Lung (tissue), 16 donors: ENCODE data around the gene TEX13B. TPM values are rescaled to one million over a fixed set of nuclear protein-coding genes. Genes with fewer than 3 reads are reported as not detected.

ENCODE experiments used
- ATAC-seq: fragments of 200-7000 bp; cut with Tn5 transposase; one replicate; pipeline ENCODE4 v1.9.1; 2020; ENCODE audit warnings: moderate number of reproducible peaks; ENCODE audit not compliant: insufficient read depth, low FRiP score
- DNase-seq, 3 donors: peaks; one replicate each; pipeline ENCODE4 v3.0.0-alpha.2; 2013 to 2017
- H3K27ac ChIP-seq, 2 donors: one replicate each; pipeline ENCODE4 v1.5.1; 2013; ENCODE audit warnings: mild to moderate bottlenecking in 2 of 2, moderate library complexity in 2 of 2, control low read depth in 1 of 2, inconsistent platforms in 1 of 2, low read depth in 1 of 2, low read length in 1 of 2
- H3K27me3 ChIP-seq, 3 donors: one replicate each; pipeline ENCODE4 v1.5.1; 2013; ENCODE audit warnings: low read length in 2 of 3; ENCODE audit not compliant: control insufficient read depth in 3 of 3, insufficient read depth in 3 of 3
- H3K36me3 ChIP-seq, 4 donors: one replicate each; pipeline ENCODE4 v1.5.1; 2013; ENCODE audit warnings: low read length in 4 of 4, mild to moderate bottlenecking in 1 of 4, moderate library complexity in 1 of 4; ENCODE audit not compliant: control insufficient read depth in 4 of 4, insufficient read depth in 4 of 4
- H3K4me1 ChIP-seq, 5 donors: one replicate each; pipeline ENCODE4 v1.5.1; 2013; ENCODE audit warnings: low read length in 5 of 5, mild to moderate bottlenecking in 2 of 5, moderate library complexity in 1 of 5; ENCODE audit not compliant: control insufficient read depth in 5 of 5, insufficient read depth in 5 of 5
- H3K4me3 ChIP-seq: one replicate; pipeline ENCODE4 v1.5.1; 2013; ENCODE audit warnings: mild to moderate bottlenecking, control low read depth, moderate library complexity
- H3K9ac ChIP-seq, 2 donors: one replicate each; pipeline ENCODE4 v1.5.1; 2013; ENCODE audit warnings: low read length in 2 of 2, control low read depth in 1 of 2; ENCODE audit not compliant: insufficient read depth in 1 of 2
- H3K9me3 ChIP-seq, 4 donors: one replicate each; pipeline ENCODE4 v1.5.1; 2013; ENCODE audit warnings: low read length in 3 of 4, mild to moderate bottlenecking in 1 of 4, moderate library complexity in 1 of 4; ENCODE audit not compliant: control insufficient read depth in 4 of 4, insufficient read depth in 3 of 4
- CTCF ChIP-seq: IDR thresholded peaks from 2 replicates; pipeline ENCODE4 v1.5.1; 2012; ENCODE audit warnings: mild to moderate bottlenecking; ENCODE audit errors: control extremely low read depth, extremely low read depth
- WGBS, 2 donors: extraction: QIAGEN DNeasy Blood & Tissue Kit; methylation state at CpG; one replicate each; pipeline ENCODE4 v1.1.7; 2013; 5-methylcytosine and 5-hydroxymethylcytosine counted together
- long read RNA-seq, 5 donors: transcript quantifications; one replicate each; lab custom pipeline, GENCODE V29; 2026
- polyA plus RNA-seq, 2 donors: library from polyadenylated mRNA; stranded (reverse); fragments of 200-250 nt; gene quantifications; one replicate each; pipeline ENCODE4 v1.2.1, GENCODE V29; 2013
- total RNA-seq, 2 donors: library from RNA; depleted of rRNA in 1 of 2; stranded (reverse); fragments of >200 nt in 1 of 2; gene quantifications; one replicate each; pipeline ENCODE4 v1.2.1, GENCODE V29; 2014 to 2021
- donor health status: control.
- donor health status: control.
- donor health status: Bipolar disorder and iron deficiency.
- donor health status: healthy.
- donor health status: DM: yes; HTN: yes; CAD: no.

TEX13B gene
- total RNA-seq (not detected), polyA plus RNA-seq (not detected)
- long read RNA-seq, donor 1: 0 reads
- long read RNA-seq, donor 2: 0 reads
- long read RNA-seq, donor 3: 0 reads
- long read RNA-seq, donor 4: 0 reads
- long read RNA-seq, donor 5: 0 reads

GRCh38 chrX:107982356-107982755, at the start of gene TEX13B:
Gene TEX13B (minus strand): TSS chrX:107982370. CDS start chrX:107982127, 243 bp downstream.
- Histone ChIP-seq H3K4me3 (no peak within 1 kb of the TSS), H3K27ac (no peak within 1 kb of the TSS), H3K4me1 (no peaks in the 10 kb centered on the region), H3K9ac (no peak within 1 kb of the TSS), H3K9me3 (no peaks in the 10 kb centered on the region), H3K36me3 (no peaks in the 10 kb centered on the region), H3K27me3 (peaks cover 0 to 22% (median 0%) of the 10 kb centered on the region in 3 donors)
- no peak for TF ChIP-seq CTCF
- DNase-seq: no peak
- WGBS, 2 donors: 84 to 91% methylated on average over 6 of the region's 6 CpGs
- no peak for ATAC-seq

DNA sequence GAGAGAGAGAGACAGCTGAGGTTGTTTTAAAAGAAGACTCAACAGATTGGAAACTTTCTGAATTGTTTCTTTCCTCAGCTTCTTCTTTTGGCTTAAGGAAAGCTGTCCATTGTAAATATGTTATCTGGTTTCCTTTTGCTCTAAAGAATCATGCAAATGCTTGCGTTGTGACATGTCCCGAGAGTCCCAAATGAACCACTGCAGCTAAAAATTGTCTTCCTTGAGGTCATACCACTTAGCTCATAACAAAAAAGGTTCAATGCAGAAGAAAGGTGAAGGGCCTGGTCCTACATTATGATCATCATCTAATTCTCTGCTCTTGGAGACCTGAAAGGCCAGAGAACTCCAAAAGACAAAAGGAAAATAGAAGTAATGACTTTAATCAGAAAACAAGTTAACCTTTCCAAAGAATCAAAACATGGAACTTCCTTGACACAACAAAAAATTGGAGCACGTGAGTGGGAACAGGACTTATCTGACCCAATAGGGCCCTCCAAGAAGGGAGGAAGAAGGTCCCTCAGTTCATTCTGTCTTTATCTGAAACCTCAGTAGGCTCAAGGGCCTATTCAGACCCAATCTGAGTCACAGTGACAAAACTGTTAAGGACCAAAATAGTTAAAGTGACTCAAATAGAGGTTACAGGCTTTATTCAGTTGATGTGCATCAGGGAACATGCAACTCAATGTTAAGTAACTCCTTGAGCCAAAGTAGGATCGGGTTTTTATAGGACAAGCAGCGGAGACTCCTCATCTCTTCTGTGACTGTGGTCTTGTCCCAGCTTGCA, 48.0 kb upstream of the TEX13B start:
- Histone ChIP-seq H3K27me3 (peaks cover 0 to 68% (median 15%) of the 10 kb centered on the region in 3 donors), H3K9ac (no peak overlapping the region), H3K9me3 (no peaks in the 10 kb centered on the region), H3K36me3 (no peaks in the 10 kb centered on the region), H3K4me1 (no peaks in the 10 kb centered on the region), H3K4me3 (no peak overlapping the region), H3K27ac (no peak overlapping the region)
- DNase-seq: no peak
- no peak for TF ChIP-seq CTCF
- no peak for ATAC-seq
- 79 to 88% methylated on average over 5 of the region's 5 CpGs for WGBS, 2 donors

DNA sequence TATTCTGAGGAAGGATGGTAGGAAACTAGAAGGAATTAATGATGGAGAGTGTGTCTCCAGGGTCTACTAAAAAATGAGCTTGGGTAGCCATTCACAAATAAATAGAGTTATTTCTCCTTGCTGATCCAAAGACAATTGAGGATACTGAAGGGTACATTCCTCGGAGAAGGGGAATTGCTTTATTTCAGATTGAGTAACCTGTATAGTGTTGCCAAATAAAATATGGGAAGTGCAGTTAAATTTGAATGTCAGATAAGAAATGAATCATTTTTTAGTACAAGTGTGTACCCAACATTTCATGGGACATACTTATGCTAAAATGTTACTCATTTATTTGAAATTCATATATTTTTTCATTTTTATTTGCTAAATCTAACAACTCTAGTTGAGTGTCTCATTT, 46.7 kb upstream of the TEX13B start:
- Histone ChIP-seq H3K9me3 (no peaks in the 10 kb centered on the region), H3K9ac (no peak overlapping the region), H3K36me3 (no peaks in the 10 kb centered on the region), H3K27me3 (peaks cover 0 to 59% (median 17%) of the 10 kb centered on the region in 3 donors), H3K27ac (no peak overlapping the region), H3K4me3 (no peak overlapping the region), H3K4me1 (no peaks in the 10 kb centered on the region)
- no peak for TF ChIP-seq CTCF
- DNase-seq (no peak), ATAC-seq (no peak)
- WGBS, 2 donors: 26 to 58% methylated on average over 1 of the region's 1 CpG
